ENCODE data around the gene CKMT1A. TPM values are rescaled to one million over a fixed set of nuclear protein-coding genes. Genes with fewer than 3 reads are reported as not detected.
"Not testable (repeated sequence)": the region's sequence is repeated elsewhere in the genome, so short reads cannot be mapped to it uniquely, and the experiment has no call there.

Gene CKMT1A
- total RNA-seq (2014; rRNA removed; shearing (Covaris generic)): 1.9 and 2.7 TPM in 2 replicates

GRCh38 chr15:43693148-43694022, at the start of gene CKMT1A:
TSS of gene CKMT1A (plus strand) at chr15:43693859. CDS start at chr15:43694051, 192 bp downstream.
- DNase-seq (ENCODE audit: low spot score): not testable (repeated sequence)

DNA sequence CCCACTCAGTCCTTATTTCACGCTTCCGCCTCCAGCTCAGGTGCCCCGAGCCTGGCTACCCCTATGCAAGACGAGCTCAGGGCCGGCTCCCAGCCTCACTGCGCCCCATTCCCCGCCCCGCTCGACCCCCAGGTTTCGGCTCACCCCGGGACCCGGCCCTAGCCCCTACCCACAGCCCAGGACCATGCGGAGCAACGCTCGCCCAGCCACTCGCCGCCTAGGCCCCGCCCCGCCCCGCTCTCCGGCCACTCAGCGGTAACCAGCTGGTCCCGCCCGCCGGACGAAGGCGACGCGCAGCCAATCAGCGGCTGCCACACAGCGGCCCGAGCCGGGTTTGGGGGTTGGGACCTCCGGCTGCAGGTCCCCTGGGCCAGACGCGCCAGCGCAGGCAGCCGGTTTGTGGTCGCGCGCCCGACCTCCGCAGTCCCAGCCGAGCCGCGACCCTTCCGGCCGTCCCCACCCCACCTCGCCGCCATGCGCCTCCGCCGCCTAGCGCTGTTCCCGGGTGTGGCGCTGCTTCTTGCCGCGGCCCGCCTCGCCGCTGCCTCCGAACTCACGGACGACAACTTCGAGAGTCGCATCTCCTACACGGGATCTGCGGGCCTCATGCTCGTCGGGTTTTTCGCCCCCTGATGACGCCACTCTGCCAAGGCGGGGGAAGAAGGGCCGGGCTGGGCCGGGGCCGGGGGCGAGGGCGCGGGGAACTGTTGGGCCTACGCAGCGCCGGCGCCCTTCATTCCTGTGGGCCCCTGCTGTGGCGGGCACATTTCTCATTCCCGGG, 44.8 kb upstream of the CKMT1A start, which contains the start of gene CATSPER2:
Gene CATSPER2, minus strand, starts transcription at position 196 of the 781 bp plus-strand sequence. CDS start 783 bp downstream, outside the sequence.
- DNase-seq (ENCODE audit: low spot score): no peak

- DNase-seq (ENCODE audit: low spot score): not testable (repeated sequence)
Observed at GRCh38 chr15:43649430-43649926, 44.2 kb upstream of the CKMT1A start.

DNA sequence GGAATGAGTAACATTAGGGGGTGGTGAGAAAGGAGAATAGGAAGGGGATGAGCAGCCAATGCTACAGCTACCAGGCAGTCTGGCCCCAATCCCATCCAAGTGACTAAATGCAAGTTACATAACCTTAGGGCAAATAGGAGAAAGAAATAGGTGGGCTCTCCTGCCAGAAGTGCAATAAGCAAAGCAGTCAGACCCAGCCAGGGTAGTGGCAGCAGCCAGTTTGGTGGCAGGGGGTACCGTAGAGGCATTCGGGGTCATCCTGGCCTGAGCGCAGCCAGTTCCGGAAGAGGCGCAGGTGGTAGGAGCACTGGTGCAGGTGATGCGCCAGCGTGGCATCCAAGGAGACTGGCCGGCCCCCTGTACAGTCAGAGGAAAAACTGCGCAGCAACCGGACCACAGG, 33.9 kb upstream of the CKMT1A start:
- DNase-seq (ENCODE audit: low spot score): not testable (repeated sequence)

DNA sequence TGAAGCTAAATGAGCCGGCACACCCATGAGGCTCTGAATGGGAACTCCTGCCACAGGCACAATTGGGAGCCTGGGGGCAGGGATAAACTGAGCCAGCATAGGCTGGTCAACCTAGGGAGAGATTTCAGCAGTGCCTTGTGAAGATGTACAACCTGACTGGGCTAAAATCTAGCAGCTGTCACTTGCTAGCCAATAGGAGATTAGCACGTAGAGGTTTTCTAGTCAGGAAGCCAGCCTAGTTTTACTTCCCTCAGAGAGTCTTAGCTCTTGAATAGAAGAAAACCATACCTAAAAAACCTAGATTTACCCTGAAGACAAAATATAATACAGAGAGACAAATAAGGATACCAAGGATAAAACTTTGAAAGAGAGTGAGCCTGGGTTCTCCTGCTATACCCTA, 31.4 kb upstream of the CKMT1A start:
- not testable (repeated sequence) for DNase-seq (ENCODE audit: low spot score)

DNA sequence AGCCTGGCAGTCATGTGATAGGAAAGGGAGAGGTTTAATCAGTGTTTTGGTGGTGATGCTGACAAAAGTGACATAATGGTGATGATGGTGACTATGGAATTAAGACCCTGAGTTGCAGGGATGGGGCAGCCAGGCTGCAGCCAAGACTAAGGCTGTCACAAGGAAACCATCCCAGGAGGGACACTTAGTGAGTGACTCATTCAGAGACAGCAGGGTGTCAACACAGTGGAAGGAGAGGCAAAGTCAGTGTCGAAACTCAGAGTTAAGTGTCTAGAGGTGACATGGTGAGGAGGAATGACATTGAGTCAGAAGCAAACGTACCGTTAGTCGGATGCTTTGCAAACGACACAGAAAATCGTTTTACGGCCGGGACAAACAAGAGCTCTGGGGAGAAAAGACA, 30.3 kb upstream of the CKMT1A start:
- not testable (repeated sequence) for DNase-seq (ENCODE audit: low spot score)

DNA sequence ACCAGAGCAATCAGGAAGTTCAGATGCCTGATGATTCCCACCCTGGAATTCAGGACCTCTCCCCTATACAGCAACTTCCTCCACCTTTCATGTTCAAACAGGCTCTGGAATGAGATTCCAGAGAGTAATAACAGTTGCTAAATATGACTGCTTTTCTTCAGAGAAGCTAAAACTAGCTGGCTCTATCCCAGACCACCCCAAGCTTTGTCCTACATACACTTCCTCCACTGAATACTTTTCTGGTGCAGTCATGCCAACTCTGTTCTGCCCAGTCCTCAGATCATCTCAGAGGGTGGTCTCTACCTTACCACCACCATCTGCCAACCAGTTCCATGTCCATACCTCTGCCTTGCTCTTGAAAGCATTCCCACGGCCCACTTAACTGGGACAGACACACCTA, 27.5 kb upstream of the CKMT1A start:
- not testable (repeated sequence) for DNase-seq (ENCODE audit: low spot score)

DNA sequence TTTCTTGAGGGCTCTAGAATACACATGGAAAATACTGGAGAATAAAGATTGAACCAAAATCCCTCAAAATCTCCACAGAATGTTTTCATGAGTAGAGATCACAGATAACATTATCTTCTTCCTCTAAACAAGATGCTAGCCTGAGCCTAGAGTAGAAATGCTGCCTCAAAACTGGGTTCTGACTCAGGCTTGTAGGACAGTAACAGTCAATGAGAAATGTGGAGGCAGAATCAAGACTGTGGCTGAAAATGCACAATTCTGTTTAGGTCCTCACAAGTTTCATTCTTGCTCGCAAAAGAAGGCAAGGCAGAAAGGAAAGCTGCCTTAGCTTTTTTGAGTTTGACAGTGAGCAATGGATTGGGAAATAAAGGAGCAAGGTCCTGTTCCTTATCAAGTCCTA, 19.5 kb upstream of the CKMT1A start:
- not testable (repeated sequence) for DNase-seq (ENCODE audit: low spot score)

DNA sequence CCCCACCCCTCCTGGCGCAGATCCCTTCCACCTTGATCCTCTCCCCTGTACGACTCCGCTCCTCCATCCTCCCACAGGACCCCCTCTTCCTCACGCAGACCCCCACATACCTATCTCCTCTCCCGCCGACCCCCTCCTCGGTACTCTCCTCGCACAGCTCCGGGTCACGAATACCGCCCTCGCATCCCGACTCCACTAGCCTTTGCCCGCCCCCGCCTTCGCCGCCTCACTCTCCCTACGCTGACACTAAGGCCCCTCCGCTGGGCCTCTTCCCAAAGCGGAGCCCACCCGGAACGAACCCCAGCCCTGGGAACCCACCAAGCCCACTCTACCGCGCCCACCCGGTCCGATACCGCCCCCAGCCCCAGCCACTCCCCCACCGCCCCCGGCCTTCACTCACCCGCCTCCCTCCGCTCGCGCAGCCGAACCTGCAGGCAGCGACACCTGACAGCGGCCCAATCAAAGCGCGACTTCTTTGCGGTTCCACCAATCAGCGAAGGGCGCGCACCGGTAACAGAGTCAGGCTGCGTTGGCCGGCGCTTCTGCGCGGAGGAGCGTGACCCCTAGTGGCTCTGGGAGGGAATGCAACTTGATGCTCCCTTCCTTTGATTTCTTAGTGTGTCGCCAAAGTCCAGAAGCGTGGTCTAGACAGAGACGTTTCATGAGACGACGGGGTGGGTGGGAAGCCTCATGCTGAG, 3.9 kb upstream of the CKMT1A start:
- DNase-seq (ENCODE audit: low spot score): not testable (repeated sequence)

DNA sequence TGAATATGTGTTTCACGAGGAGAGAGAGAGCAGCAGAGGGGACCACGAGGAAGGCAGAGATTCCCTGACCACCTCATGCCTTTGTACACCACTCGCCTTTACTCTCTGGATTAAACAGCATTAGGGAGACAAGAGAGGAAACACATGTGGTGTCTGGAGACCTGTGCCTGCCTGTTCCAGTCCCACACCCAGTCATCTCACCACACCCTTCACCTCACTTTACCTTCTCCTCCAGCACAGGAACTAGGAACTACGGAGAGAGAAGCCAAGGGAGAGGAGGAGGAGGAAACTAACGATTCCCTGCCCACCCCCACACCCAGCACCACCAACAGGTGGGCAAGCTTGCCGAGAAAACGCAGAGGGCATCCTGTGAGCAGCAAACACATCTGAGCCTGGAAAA, 980 bp upstream of the CKMT1A start:
- not testable (repeated sequence) for DNase-seq (ENCODE audit: low spot score)

- no peak for DNase-seq (ENCODE audit: low spot score)
Observed at GRCh38 chr15:43702174-43702573, 8.5 kb downstream of the CKMT1A start.

- no peak for DNase-seq (ENCODE audit: low spot score)
Observed at GRCh38 chr15:43702701-43703424, 9.2 kb downstream of the CKMT1A start.

GRCh38 chr15:43710431-43711131, 16.9 kb downstream of the CKMT1A start:
- DNase-seq (ENCODE audit: low spot score): not testable (repeated sequence)

GRCh38 chr15:43723151-43723550, 29.5 kb downstream of the CKMT1A start:
- no peak for DNase-seq (ENCODE audit: low spot score)

DNA sequence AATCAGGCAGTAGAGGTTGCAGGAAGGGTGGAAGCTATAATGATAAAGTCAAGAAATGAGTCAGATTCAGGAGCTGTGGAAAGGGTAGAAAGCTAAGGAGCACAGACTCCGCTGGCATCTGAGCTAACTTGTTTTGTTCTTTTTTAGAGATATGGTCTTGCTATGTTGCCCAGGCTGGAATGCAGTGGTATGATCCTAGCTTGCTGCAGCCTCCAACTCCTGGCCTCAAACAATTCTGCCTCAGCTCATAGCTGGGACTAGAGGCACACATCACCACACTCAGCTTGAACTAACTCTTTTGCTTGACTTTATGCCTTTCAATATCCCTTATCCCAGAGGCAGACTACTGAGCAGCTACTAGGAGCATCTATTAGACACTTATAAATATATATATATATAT, 32.6 kb downstream of the CKMT1A start:
- DNase-seq (ENCODE audit: low spot score): not testable (repeated sequence)

DNA sequence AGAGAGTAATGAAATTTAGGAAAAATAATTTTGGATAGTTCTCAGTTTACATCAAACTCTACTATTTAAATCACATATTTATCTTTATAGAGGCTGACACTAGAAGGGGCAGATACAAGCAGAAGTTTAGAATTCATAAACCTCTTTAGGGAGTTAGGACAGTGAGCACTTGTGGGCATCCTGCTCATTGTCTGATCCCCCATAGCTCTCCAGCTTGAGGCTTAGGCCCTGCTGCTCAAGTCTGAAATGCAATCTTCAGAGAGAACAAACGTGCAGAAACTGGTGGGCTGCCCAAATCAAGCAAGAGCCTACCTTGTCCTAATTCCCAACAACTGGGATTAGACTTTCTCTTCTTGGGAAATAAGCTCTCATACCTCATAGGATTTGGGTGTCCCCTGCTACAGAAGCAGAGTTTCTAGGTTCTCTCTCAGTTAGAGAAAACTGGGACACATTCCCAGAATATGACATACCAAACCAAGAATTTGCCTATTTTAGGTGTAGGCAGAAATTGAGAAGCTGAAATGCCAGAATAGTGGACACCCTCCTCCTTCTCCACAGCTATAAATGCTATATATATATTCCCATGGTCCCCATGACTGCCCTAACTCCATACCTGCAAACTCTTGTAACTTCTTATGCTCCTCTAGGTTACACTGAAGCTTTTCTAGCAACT, 34.5 kb downstream of the CKMT1A start:
- DNase-seq (ENCODE audit: low spot score): not testable (repeated sequence)

GRCh38 chr15:43735416-43735815, 41.8 kb downstream of the CKMT1A start:
- no peak for DNase-seq (ENCODE audit: low spot score)

DNA sequence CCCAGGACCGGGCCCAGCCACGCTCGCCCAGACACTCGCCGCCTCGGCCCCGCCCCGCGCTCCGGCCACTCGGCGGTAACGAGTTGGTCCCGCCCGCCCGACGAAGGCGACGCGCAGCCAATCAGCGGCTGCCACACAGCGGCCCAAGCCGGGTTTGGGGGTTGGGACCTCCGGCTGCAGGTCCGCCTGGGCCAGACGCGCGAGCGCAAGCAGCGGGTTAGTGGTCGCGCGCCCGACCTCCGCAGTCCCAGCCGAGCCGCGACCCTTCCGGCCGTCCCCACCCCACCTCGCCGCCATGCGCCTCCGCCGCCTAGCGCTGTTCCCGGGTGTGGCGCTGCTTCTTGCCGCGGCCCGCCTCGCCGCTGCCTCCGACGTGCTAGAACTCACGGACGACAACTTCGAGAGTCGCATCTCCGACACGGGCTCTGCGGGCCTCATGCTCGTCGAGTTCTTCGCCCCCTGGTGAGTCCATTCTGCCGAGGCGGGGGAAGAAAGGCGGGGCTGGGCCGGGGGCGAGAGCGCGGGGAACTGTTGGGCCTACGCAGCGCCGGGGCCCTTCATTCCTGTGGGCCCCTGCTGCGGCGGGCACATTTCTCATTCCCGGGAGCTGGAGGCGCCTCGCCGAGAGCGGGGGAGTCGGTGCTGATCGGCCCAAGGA, 52.7 kb downstream of the CKMT1A start, which contains the start of gene PDIA3:
Gene PDIA3, plus strand, starts transcription at position 194 of the 658 bp plus-strand sequence. Its CDS starts 102 bp downstream, at position 296.
- DNase-seq (ENCODE audit: low spot score): peak; percentile 94

GRCh38 chr15:43746903-43747309, 53.2 kb downstream of the CKMT1A start:
- DNase-seq (ENCODE audit: low spot score): peak; percentile 68
